Transverse colon (tissue), 3 donors: Measurements from ENCODE around the gene ZCCHC7.

Source experiments
- CTCF ChIP-seq, 5 experiments: fragments of 200-600 bp in 3 of 5; fragments of 450-650 bp in 2 of 5; sonication (generic) in 3 of 5; IDR thresholded peaks; 1 replicate in 2 of 5; 2 replicates in 3 of 5; pipeline ENCODE4 v1.5.1; 2016 to 2017; ENCODE audit warnings: antibody characterized with exemption in 5 of 5, inconsistent platforms in 3 of 5, mild to moderate bottlenecking in 2 of 5, moderate library complexity in 1 of 5
- EP300 ChIP-seq: sonication (generic); formaldehyde crosslinking; IDR thresholded peaks from one replicate; pipeline ENCODE4 v1.6.1; 2017; ENCODE audit warnings: antibody characterized with exemption, low read depth
- POLR2A ChIP-seq: fragments of 450-650 bp; IDR thresholded peaks from one replicate; pipeline ENCODE4 v1.6.1; 2016; ENCODE audit warnings: antibody characterized with exemption, mild to moderate bottlenecking, moderate library complexity

DNA sequence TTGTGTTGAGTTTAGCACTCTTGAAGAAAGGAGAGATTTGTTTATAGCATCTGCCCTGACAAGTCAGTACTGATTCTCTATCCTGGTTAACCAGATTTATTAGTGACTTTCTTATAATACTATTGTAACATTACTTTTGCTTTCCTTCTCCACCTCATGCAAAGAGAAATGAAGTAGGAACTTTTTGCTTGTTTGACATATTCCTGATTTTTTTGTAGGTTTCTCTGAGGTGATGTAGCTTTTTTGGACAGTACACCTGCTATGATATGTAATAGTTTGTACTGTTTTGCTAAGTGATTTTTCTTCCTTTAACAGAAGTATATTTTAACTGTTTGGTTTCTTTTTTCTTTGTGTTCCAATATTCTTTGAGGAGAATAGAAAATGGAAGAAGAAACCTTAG lies 117.7 kb downstream of the ZCCHC7 start:
- no peak for TF ChIP-seq EP300
- no peak for TF ChIP-seq CTCF (IDR thresholded peaks at IDR 0.05)
- TF ChIP-seq POLR2A, result no peak
